Measurements from ENCODE around the gene IGF2.

IGF2 gene

GRCh38 chr11:2173150-2173693 lies 34.0 kb upstream of the IGF2 start:
- no peaks in the 10 kb centered on the region for H3K36me3 ChIP-seq (ENCODE audit: insufficient read depth, low read length)
- DNase-seq (ENCODE audit: low read depth, low spot score), result no peak
- H3K9me3 ChIP-seq (ENCODE audit: low read depth, low read length), result no peaks in the 10 kb centered on the region
- H3K9ac ChIP-seq (ENCODE audit: insufficient read length), result no peak overlapping the region
- TF ChIP-seq EZH2 (IDR thresholded peaks at IDR 0.05) (no peak), POLR2AphosphoS5 (IDR thresholded peaks at IDR 0.05; ENCODE audit: borderline replicate concordance, low read depth, low read length) (no peak), FOXP2 (optimal IDR thresholded peaks at IDR 0.05; ENCODE audit: control extremely low read depth, extremely low read length, insufficient read depth) (no peak)
- H3K4me3 ChIP-seq, result no peak overlapping the region
- no peak overlapping the region for H3K27ac ChIP-seq

DNA sequence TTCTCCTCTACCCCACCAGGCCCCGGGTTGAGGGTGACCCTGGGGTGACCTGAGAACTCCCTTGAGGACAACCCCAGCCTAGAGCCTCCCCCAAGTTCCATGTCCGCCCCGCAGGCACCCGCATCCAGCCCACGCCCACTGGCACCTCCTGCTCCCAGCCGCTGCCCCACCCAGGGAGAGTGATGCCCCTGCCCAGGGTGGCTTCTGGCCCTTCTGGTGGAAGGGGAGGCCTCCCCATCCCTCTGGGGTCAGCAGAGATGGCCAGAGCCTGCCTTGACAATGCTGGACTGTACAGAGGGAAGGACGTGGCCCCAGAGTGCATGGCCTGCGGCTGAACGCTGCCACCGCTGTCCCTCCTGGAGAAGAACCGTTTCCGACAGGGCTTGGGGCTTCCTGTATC lies 33.5 kb upstream of the IGF2 start:
- H3K36me3 ChIP-seq (ENCODE audit: insufficient read depth, low read length), result no peaks in the 10 kb centered on the region
- no peak for DNase-seq (ENCODE audit: low read depth, low spot score)
- no peaks in the 10 kb centered on the region for H3K9me3 ChIP-seq (ENCODE audit: low read depth, low read length)
- TF ChIP-seq EZH2 (IDR thresholded peaks at IDR 0.05) (no peak), FOXP2 (optimal IDR thresholded peaks at IDR 0.05; ENCODE audit: control extremely low read depth, extremely low read length, insufficient read depth) (no peak), POLR2AphosphoS5 (IDR thresholded peaks at IDR 0.05; ENCODE audit: borderline replicate concordance, low read depth, low read length) (no peak)
- H3K4me3 ChIP-seq, result no peak overlapping the region
- no peak overlapping the region for H3K9ac ChIP-seq (ENCODE audit: insufficient read length)
- no peak overlapping the region for H3K27ac ChIP-seq

DNA sequence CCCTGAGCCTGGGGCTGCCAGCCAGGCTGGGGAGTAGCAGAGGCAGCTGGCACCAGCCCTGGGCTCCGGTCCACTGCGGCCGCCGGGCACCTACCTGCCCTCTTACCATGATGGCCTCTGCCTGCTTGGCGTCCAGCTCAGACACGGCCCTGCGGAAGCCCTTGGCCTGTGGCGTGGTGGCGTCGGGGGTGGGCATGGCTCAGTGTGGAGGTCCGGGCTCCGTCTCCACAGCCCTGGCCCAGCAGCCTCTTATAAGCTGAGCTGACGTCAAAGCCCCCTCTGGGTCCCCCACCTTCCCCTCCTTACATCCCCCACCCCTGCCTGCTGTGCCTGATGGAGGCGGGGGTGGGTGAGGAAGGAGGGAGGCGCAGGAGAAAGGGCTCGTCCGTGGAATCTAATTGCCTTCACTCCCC lies 32.4 kb upstream of the IGF2 start, which contains the start of gene TH:
Gene TH, minus strand, starts transcription at position 225 of the 413 bp plus-strand sequence. Its CDS starts 29 bp downstream, at position 196.
- Histone ChIP-seq H3K9ac (ENCODE audit: insufficient read length) (no peak within 1 kb of the TSS), H3K4me3 (no peak within 1 kb of the TSS), H3K36me3 (ENCODE audit: insufficient read depth, low read length) (no peaks in the 10 kb centered on the region), H3K27ac (no peak within 1 kb of the TSS), H3K9me3 (ENCODE audit: low read depth, low read length) (no peaks in the 10 kb centered on the region)
- DNase-seq (ENCODE audit: low read depth, low spot score), result no peak
- TF ChIP-seq POLR2AphosphoS5 (IDR thresholded peaks at IDR 0.05; ENCODE audit: borderline replicate concordance, low read depth, low read length), result no peak
- TF ChIP-seq FOXP2 (optimal IDR thresholded peaks at IDR 0.05; ENCODE audit: control extremely low read depth, extremely low read length, insufficient read depth), result no peak
- TF ChIP-seq EZH2 (IDR thresholded peaks at IDR 0.05), result no peak

DNA sequence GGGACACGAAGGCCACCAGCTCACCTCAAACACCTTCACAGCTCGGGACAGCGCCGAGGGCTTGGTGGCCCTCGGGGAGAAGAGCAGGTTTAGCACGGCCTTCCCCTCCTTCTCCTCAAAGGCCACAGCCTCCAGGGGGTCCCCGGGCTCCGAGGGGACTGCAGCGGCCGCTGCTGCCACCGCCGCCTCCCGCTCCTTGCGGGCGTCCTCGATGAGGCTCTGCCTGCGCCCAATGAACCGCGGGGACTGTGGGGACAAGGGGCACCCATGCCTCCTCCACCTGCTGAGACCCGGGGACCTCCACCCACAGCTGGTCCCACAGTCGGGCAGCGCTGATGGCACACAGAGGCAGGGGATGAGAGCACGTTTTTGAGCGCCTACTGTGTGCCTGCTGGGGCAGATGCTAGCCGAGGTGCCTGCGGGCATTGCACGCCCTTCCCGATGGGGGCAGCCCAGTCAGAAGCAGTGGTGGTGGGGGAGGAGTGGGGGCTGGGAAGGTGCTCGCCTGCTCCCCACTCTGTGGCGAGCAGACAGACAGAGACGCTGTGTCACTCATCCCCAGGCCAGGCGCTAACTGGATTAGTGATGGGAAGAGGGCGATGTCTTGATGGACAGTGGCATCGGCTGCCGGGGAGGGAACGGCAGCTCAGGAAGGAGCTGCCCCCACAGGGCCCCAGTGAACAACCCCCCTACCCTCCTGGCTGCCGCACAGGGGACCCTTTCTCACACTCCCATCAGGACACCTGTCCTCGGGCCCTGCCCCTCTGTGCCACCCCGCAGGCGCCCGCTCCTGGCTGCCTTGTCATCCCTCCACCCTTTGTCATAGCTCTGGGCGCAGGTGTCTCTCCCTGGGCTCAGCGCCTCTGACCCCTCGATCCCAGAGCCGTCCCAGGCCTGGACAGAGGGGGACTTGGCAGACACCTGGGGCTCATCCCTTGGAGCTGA lies 30.7 kb upstream of the IGF2 start:
- no peaks in the 10 kb centered on the region for H3K9me3 ChIP-seq (ENCODE audit: low read depth, low read length)
- no peak overlapping the region for H3K27ac ChIP-seq
- no peaks in the 10 kb centered on the region for H3K36me3 ChIP-seq (ENCODE audit: insufficient read depth, low read length)
- DNase-seq (ENCODE audit: low read depth, low spot score), result no peak
- TF ChIP-seq FOXP2 (optimal IDR thresholded peaks at IDR 0.05; ENCODE audit: control extremely low read depth, extremely low read length, insufficient read depth) (no peak), EZH2 (IDR thresholded peaks at IDR 0.05) (no peak), POLR2AphosphoS5 (IDR thresholded peaks at IDR 0.05; ENCODE audit: borderline replicate concordance, low read depth, low read length) (no peak)
- H3K9ac ChIP-seq (ENCODE audit: insufficient read length), result no peak overlapping the region
- H3K4me3 ChIP-seq, result no peak overlapping the region

- DNase-seq (ENCODE audit: low read depth, low spot score), result no peak
These were observed 29.8 kb upstream of the IGF2 start for GRCh38 chr11:2169005-2169378.

GRCh38 chr11:2168286-2169004 lies 29.3 kb upstream of the IGF2 start:
- Histone ChIP-seq H3K36me3 (ENCODE audit: insufficient read depth, low read length) (no peaks in the 10 kb centered on the region), H3K9ac (ENCODE audit: insufficient read length) (no peak overlapping the region), H3K27ac (no peak overlapping the region), H3K4me3 (no peak overlapping the region), H3K9me3 (ENCODE audit: low read depth, low read length) (no peaks in the 10 kb centered on the region)
- no peak for DNase-seq (ENCODE audit: low read depth, low spot score)
- TF ChIP-seq FOXP2 (optimal IDR thresholded peaks at IDR 0.05; ENCODE audit: control extremely low read depth, extremely low read length, insufficient read depth) (no peak), EZH2 (IDR thresholded peaks at IDR 0.05) (no peak), POLR2AphosphoS5 (IDR thresholded peaks at IDR 0.05; ENCODE audit: borderline replicate concordance, low read depth, low read length) (no peak)

More at GRCh38 chr11:2169005-2169378, 29.8 kb upstream of the IGF2 start:
- no peak overlapping the region for H3K4me3 ChIP-seq
- H3K36me3 ChIP-seq (ENCODE audit: insufficient read depth, low read length), result no peaks in the 10 kb centered on the region
- H3K27ac ChIP-seq, result no peak overlapping the region
- no peak overlapping the region for H3K9ac ChIP-seq (ENCODE audit: insufficient read length)
- no peaks in the 10 kb centered on the region for H3K9me3 ChIP-seq (ENCODE audit: low read depth, low read length)
- TF ChIP-seq POLR2AphosphoS5 (IDR thresholded peaks at IDR 0.05; ENCODE audit: borderline replicate concordance, low read depth, low read length), result no peak
- TF ChIP-seq EZH2 (IDR thresholded peaks at IDR 0.05), result no peak
- no peak for TF ChIP-seq FOXP2 (optimal IDR thresholded peaks at IDR 0.05; ENCODE audit: control extremely low read depth, extremely low read length, insufficient read depth)

DNA sequence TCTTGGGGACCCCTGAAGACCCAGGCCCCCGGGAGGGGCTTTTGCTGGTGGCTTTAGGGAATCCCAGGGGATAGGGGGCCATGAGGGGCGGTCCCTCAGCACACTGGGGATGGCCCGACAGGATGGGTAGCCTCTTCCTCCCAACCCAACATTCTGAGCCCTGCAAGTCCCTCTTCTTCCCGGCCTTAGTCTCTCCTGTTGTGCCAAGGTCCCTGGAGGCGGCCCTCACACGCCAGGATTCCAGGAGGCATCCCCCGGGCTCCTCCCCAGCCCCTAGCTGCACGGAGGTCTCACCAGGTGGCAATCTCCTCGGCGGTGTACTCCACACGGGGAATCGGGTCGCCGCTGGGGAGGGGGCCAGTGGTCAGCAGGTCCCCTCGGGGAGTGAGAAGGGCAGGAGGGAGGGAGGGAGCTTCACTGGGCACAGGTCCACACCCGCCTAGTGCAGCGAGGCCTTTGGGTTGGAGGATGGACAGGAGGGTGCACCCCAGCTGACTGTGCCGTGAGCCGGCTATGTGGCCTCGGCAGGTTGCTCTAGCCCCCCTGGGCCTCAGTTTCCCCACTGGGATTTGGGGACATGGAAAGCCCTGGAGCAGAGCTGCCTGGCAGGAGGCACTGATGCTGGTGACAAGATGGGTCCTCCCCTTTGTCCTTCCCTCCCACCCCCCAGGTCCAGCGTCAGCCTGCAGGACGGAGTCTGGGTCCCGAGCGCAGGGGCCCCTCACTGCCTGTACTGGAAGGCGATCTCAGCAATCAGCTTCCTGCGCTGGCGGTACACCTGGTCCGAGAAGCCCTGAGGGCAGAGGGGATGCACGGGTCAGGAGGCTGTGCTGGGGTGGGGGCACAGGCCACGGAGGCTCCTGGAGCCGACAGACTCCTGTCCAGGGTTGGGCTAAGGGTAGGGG lies 28.2 kb upstream of the IGF2 start:
- Histone ChIP-seq H3K36me3 (ENCODE audit: insufficient read depth, low read length) (no peaks in the 10 kb centered on the region), H3K9me3 (ENCODE audit: low read depth, low read length) (no peaks in the 10 kb centered on the region), H3K4me3 (no peak overlapping the region), H3K27ac (no peak overlapping the region), H3K9ac (ENCODE audit: insufficient read length) (no peak overlapping the region)
- no peak for DNase-seq (ENCODE audit: low read depth, low spot score)
- no peak for TF ChIP-seq POLR2AphosphoS5 (IDR thresholded peaks at IDR 0.05; ENCODE audit: borderline replicate concordance, low read depth, low read length)
- no peak for TF ChIP-seq FOXP2 (optimal IDR thresholded peaks at IDR 0.05; ENCODE audit: control extremely low read depth, extremely low read length, insufficient read depth)
- no peak for TF ChIP-seq EZH2 (IDR thresholded peaks at IDR 0.05)

Measured in SK-N-MC (cell line).